ENCODE measurements around the gene SFXN4.
"Not testable (repeated sequence)": the region's sequence is repeated elsewhere in the genome, so short reads cannot be mapped to it uniquely, and the experiment has no call there.

Gene SFXN4

GRCh38 chr10:119190954-119191785, 25.7 kb upstream of the SFXN4 start:
- Histone ChIP-seq H3K27me3 (no peaks in the 10 kb centered on the region), H3K4me3 (no peak overlapping the region), H3K9ac (no peak overlapping the region), H3K9me3 (no peaks in the 10 kb centered on the region), H3K4me1 (peaks cover 38% of the 10 kb centered on the region), H3K36me3 (no peaks in the 10 kb centered on the region), H3K27ac (no peak overlapping the region), H3K4me2 (peak overlapping the region; percentile 61), H4K20me1 (no peaks in the 10 kb centered on the region)
- TF ChIP-seq Cebpa-rat (IDR thresholded peaks at IDR 0.05), result no peak

DNA sequence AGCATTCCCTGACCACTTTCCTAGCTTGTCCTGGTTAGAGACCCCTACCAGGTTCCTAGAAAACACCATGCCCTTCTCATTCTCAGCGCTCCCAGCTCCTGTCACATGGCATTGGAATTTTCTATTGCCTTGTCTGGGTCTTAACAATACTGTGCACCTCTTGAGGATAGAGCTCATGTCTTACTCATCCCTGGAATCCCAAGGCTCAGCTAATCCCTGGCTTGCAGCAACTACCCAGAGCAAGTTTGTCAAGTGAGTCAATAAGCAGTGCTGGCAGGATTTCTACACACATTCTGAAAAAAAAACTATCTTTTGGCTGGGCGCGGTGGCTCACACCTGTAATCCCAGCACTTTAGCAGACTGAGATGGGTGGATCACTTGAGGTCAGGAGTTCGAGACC, 24.8 kb upstream of the SFXN4 start:
- no peak overlapping the region for H3K4me3 ChIP-seq
- H3K36me3 ChIP-seq, result no peaks in the 10 kb centered on the region
- H3K4me1 ChIP-seq, result peaks cover 38% of the 10 kb centered on the region
- no peak for TF ChIP-seq Cebpa-rat (IDR thresholded peaks at IDR 0.05)
- H3K9me3 ChIP-seq, result no peaks in the 10 kb centered on the region
- H4K20me1 ChIP-seq, result no peaks in the 10 kb centered on the region
- H3K27me3 ChIP-seq, result no peaks in the 10 kb centered on the region
- no peak overlapping the region for H3K27ac ChIP-seq
- no peak overlapping the region for H3K9ac ChIP-seq
- H3K4me2 ChIP-seq, result peak overlapping the region; percentile 61

DNA sequence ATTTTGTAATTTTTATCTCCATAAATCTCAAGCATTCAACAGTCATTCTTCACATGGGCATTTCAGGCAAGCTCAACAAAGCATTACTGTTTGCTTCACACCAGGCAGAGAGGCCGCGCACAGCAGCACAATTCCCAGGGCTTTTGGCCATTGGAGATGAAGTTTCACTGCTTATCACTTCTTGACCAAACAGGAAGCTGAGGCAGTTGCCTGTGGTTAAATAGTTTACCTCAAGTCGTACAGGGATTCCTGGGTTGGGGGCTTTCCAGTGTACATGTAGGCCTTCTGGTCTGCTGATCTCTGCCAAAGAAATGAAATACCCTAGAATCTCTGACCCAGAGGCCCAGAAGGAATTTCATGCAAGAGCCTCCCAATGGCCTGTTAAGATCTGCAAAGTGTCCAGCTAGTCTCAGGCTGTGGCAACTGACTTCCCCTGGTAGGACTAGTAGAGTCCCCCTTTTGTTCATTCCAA, 24.3 kb upstream of the SFXN4 start:
- H3K9ac ChIP-seq, result no peak overlapping the region
- peak overlapping the region; percentile 61 for H3K4me2 ChIP-seq
- H4K20me1 ChIP-seq, result no peaks in the 10 kb centered on the region
- no peak overlapping the region for H3K27ac ChIP-seq
- H3K4me3 ChIP-seq, result no peak overlapping the region
- no peaks in the 10 kb centered on the region for H3K9me3 ChIP-seq
- H3K4me1 ChIP-seq, result peaks cover 38% of the 10 kb centered on the region
- no peaks in the 10 kb centered on the region for H3K27me3 ChIP-seq
- H3K36me3 ChIP-seq, result no peaks in the 10 kb centered on the region
- TF ChIP-seq Cebpa-rat (IDR thresholded peaks at IDR 0.05), result no peak

- Histone ChIP-seq H3K4me2 (no peak overlapping the region), H3K9me3 (no peaks in the 10 kb centered on the region), H3K4me1 (peaks cover 16% of the 10 kb centered on the region), H3K27ac (no peak overlapping the region), H3K9ac (no peak overlapping the region), H4K20me1 (no peaks in the 10 kb centered on the region), H3K4me3 (no peak overlapping the region), H3K36me3 (no peaks in the 10 kb centered on the region), H3K27me3 (no peaks in the 10 kb centered on the region)
- TF ChIP-seq Cebpa-rat (IDR thresholded peaks at IDR 0.05), result no peak
These were observed 18.3 kb upstream of the SFXN4 start for GRCh38 chr10:119183664-119184412.

DNA sequence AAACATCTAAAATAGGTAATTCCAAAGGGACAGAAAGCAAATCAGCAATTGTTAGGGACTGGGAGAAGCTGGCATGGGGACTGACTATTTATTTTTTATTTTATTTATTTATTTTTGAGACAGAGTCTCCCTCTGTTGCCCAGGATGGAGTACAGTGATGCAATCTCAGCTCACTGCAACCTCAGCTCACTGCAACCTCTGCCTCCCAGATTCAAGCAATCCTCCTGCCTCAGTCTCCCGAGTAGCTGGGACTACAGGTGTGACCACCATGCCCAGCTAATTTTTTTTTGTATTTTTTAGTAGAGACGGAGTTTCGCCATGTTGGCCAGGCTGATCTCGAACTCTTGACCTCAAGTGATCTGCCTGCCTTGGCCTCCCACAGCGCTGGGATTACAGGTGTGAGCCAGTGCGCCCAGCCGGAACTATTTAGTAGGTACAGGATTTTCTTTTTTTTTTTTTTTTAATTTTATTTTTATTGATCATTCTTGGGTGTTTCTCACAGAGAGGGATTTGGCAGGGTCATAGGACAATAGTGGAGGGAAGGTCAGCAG, 15.4 kb upstream of the SFXN4 start:
- not testable (repeated sequence) for H3K4me3 ChIP-seq, H3K4me2 ChIP-seq, H3K9me3 ChIP-seq, H4K20me1 ChIP-seq, H3K9ac ChIP-seq, H3K27ac ChIP-seq, H3K27me3 ChIP-seq
- Histone ChIP-seq H3K4me1 (peaks cover 23% of the 10 kb centered on the region), H3K36me3 (peaks cover 15% of the 10 kb centered on the region)

GRCh38 chr10:119178372-119179119, 13.0 kb upstream of the SFXN4 start, which contains the start of gene PRDX3:
Gene PRDX3, minus strand, starts transcription at chr10:119178812. Its CDS starts 22 bp downstream, at chr10:119178790.
- Histone ChIP-seq H3K4me2 (peak within 1 kb of the TSS; percentile 69), H3K4me1 (peaks cover 23% of the 10 kb centered on the region), H4K20me1 (peaks cover 18% of the 10 kb centered on the region), H3K27me3 (no peaks in the 10 kb centered on the region), H3K9ac (peak within 1 kb of the TSS; percentile 93), H3K36me3 (peaks cover 38% of the 10 kb centered on the region), H3K27ac (peak within 1 kb of the TSS; percentile 96), H3K4me3 (peak within 1 kb of the TSS; percentile 88), H3K9me3 (no peaks in the 10 kb centered on the region)
- no peak for TF ChIP-seq Cebpa-rat (IDR thresholded peaks at IDR 0.05)

DNA sequence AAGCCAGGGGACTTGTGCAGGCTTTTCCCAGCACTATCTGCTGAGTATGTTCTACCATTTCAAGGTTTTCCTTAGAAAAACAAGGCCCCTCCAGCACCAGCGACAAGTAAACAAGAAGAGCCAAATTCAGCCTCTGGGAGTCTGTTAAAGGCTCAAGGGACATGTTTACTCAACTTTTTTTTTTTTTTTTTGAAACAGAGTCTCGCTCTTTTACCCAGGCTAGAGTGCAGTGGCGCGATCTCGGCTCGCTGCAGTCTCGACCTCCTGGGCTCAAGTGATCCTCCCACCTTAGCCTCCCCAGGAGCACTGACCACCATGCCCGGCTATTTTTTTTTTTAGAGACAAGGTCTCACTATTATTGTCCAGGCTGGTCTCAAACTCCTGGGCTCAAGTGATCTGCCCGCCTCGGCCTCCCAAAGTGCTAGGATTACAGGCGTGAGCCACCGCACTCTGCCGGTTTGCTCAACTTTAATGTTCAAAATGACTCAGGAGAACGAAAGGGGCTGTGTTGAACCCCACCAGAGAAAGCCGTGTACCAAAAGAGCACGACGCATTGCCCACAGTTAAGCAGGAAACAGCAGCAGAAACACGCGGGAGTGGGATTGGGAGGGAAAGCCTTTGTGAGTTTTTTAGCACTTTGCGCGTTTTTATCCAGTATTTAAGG, 12.3 kb upstream of the SFXN4 start:
- Histone ChIP-seq H4K20me1 (peaks cover 19% of the 10 kb centered on the region), H3K4me3 (peak overlapping the region; percentile 88), H3K9ac (peak overlapping the region; percentile 93), H3K27me3 (no peaks in the 10 kb centered on the region), H3K4me2 (peak overlapping the region; percentile 69), H3K4me1 (peaks cover 23% of the 10 kb centered on the region), H3K9me3 (no peaks in the 10 kb centered on the region), H3K27ac (peak overlapping the region; percentile 96), H3K36me3 (peaks cover 46% of the 10 kb centered on the region)
- TF ChIP-seq Cebpa-rat (IDR thresholded peaks at IDR 0.05), result no peak

DNA sequence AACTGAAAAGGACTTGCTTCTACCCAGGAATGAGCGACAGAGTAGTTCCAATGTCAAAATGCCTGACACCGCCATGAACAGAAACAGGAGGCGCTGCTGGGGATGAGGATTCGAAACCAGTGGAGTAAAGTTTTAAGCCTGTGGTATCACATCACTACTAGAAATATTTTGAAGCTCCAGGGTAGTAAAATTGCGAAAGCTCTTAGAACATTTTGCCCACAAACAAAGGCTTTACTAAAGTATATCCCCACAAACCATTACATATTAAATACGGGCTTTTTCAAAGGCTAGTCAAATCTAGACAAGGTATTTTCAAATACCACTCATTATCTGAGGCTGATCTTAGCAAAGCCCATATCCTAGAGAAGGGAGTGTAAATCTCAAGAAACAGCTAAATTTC, 10.7 kb upstream of the SFXN4 start:
- H3K4me2 ChIP-seq, result no peak overlapping the region
- no peak overlapping the region for H3K27ac ChIP-seq
- no peaks in the 10 kb centered on the region for H3K9me3 ChIP-seq
- H3K36me3 ChIP-seq, result peaks cover 62% of the 10 kb centered on the region
- H4K20me1 ChIP-seq, result peaks cover 19% of the 10 kb centered on the region
- no peak for TF ChIP-seq Cebpa-rat (IDR thresholded peaks at IDR 0.05)
- H3K27me3 ChIP-seq, result no peaks in the 10 kb centered on the region
- H3K4me1 ChIP-seq, result peaks cover 23% of the 10 kb centered on the region
- H3K9ac ChIP-seq, result no peak overlapping the region
- no peak overlapping the region for H3K4me3 ChIP-seq

GRCh38 chr10:119174109-119174508, 8.6 kb upstream of the SFXN4 start:
- Histone ChIP-seq H3K4me1 (peaks cover 20% of the 10 kb centered on the region), H3K9me3 (no peaks in the 10 kb centered on the region), H3K27ac (no peak overlapping the region), H3K4me2 (no peak overlapping the region), H3K36me3 (peaks cover 83% of the 10 kb centered on the region), H4K20me1 (peaks cover 19% of the 10 kb centered on the region), H3K4me3 (no peak overlapping the region), H3K27me3 (no peaks in the 10 kb centered on the region), H3K9ac (no peak overlapping the region)
- TF ChIP-seq Cebpa-rat (IDR thresholded peaks at IDR 0.05), result no peak
